D721Med (cell line): Measurements from ENCODE around the gene TFB1M.
"Not testable (repeated sequence)": the region's sequence is repeated elsewhere in the genome, so short reads cannot be mapped to it uniquely, and the experiment has no call there.

Experiments used
- DNase-seq: peaks from one replicate; pipeline ENCODE4 v3.0.0; 2011; ENCODE audit warnings: low spot score; ENCODE audit not compliant: insufficient read length
- FAIRE-seq: peaks from 2 replicates; lab custom pipeline; 2011; peaks lifted over from hg19 to GRCh38; lab: Jason Lieb, UNC
- CTCF ChIP-seq: IDR thresholded peaks from 2 replicates; pipeline ENCODE4 v1.5.1; 2012; ENCODE audit warnings: mild to moderate bottlenecking, control low read depth; ENCODE audit not compliant: insufficient read depth; ENCODE audit errors: missing control alignments

Gene TFB1M

DNA sequence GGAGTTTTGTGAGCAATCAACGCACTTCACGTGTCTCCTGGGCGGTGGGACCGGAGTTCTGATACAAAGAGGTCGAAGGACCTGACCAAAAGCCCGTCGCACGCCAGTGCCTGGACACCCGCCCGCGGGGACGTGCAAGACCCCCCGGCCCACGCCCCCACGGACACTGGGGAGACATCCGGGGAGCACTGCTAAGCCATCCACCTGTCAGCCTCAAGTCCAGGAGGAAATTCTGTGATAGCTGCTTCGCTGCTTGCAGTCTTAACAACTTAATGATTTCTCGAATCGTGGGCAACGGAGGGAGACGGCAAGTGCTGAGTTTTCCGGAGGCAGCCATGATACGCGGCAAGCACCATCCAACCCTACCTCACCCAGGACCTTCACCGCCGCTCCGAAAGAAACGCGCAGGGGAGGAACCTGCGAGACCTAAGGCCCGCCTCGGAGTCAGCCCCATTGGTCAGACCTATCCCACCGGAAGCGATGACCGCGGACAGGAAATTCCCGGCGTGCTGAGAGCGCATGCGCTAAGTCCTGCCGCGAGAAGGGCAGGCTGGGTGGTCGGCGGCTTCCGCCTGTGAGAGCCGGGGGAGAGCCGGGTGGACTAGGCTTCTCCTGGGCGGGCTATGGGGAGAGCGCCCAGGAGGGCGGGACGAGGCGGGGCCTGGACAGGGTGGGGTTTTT lies at the start of gene TFB1M:
Gene TFB1M, minus strand, starts transcription at position 393 of the 681 bp plus-strand sequence. Its CDS starts 56 bp downstream, at position 337.
- peak; percentile 32 for FAIRE-seq
- peak; percentile 30 for DNase-seq
- no peak for TF ChIP-seq CTCF

- FAIRE-seq, DNase-seq: not testable (repeated sequence)
Measured at GRCh38 chr6:155364021-155364420, 49.7 kb upstream of the TFB1M start.

DNA sequence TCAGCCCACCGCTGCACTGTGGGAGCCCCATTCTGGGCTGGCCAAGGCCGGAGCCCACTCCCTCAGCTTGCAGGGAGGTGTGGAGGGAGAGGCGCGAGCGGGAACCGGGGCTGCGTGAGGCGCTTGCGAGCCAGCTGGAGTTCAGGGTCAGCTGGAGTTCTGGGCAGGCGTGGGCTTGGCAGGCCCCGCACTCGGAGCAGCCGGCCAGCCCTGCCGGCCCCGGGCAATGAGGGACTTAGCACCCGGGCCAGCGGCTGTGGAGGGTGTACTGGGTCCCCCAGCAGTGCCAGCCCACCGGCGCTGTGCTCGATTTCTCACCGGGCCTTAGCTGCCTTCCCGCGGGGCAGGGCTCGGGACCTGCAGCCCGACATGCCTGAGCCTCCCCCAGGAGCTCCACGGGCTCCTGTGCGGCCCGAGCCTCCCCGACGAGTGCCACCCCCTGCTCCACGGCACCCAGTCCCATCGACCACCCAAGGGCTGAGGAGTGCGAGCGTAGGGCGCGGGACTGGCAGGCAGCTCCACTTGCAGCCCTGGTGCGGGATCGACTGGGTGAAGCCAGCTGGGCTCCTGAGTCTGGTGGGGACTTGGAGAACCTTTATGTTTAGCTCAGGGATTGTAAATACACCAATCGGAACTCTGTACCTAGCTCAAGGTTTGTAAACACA lies 48.8 kb upstream of the TFB1M start:
- FAIRE-seq, DNase-seq: not testable (repeated sequence)

DNA sequence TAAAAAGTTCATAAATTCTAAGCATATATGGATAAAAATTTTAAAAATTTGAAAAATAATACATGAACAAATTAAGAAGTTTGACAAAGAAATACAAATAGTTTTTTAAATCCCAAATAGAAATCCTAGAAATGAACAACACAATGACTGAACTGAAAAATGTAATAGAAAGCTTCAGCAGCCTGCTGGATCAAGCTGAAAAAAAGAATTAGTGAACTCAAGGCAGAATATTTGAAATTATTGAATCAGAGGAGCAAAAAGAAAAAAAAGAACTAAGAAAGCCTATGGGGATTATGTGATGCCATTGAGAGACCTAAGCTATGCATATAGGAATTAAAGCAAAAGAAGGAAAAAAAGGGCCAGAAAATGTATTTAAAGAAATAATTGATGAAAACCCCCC lies 39.9 kb upstream of the TFB1M start:
- FAIRE-seq (no peak), DNase-seq (no peak)
- TF ChIP-seq CTCF, result no peak

DNA sequence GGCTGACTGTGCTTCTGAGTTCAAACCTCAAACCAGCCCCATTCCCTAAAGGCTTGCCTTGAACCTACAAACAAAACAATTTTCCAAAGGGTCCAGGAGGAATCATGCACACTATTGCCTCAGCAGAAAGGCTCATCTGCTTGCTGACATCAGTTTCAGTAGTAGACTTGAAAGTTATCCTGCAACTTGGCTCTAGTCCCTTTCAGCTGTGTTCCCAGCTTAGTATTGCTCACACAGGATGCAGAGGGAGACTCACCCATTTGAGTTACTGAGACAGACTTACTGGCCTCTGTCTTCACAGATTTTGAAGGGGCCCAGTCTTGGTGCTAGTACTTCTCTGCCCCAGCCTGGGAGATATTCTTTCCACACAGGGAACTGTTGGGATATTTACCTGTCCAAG lies 38.5 kb upstream of the TFB1M start:
- FAIRE-seq, result no peak

DNA sequence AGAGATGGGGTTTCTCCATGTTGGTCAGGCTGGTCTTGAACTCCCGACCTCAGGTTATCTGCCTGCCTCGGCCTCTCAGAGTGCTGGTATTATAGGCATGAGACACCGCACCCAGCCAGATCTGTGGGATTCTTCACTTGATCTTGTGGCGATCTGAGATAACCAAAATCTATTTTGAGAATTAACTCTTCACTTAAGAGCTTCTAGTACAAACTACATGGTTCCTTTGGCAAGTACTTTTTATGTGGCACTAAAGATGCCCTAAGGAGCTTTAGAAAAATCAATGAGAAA lies 37.8 kb upstream of the TFB1M start:
- no peak for TF ChIP-seq CTCF
- FAIRE-seq, result no peak
- DNase-seq, result no peak

More for the DNA sequence above, 38.5 kb upstream of the TFB1M start:
- DNase-seq, result no peak
- TF ChIP-seq CTCF, result no peak

- FAIRE-seq (no peak), DNase-seq (no peak)
- no peak for TF ChIP-seq CTCF
Measured at GRCh38 chr6:155351273-155352129, 37.2 kb upstream of the TFB1M start.

DNA sequence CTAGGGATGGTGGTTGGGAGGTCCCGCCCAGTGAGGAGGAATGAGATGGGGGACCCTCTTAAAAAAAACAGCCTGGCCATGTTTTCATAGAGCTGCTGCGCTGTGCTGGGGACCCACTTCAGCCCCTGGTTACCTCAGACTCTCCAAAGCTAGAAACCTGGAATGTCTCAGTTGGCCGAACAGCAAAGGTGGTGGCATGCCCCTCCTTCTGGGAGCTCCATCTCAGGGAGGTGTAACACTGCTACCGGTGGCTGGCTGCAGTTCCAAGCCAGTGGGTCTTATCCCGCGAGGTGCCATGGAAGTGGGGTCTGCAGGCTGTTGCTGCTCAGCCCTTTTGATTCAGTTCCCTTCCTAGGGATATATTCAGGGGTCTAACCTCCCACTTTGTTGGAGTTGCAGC lies 35.7 kb upstream of the TFB1M start:
- FAIRE-seq (no peak), DNase-seq (no peak)
- no peak for TF ChIP-seq CTCF
